Prostate gland (tissue), 2 donors: ENCODE data around the gene GUCY2D. TPM values are rescaled to one million over a fixed set of nuclear protein-coding genes. Genes with fewer than 3 reads are reported as not detected.

Experiments used
- DNase-seq: peaks from one replicate; pipeline ENCODE4 v3.0.0-alpha.2; 2019; ENCODE audit warnings: low spot score
- H3K27ac ChIP-seq, 2 donors: fragments of 200-600 bp; sonication (generic); 2 replicates each; pipeline ENCODE4 v1.5.1; 2017 to 2019
- H3K27me3 ChIP-seq: fragments of 200-600 bp; sonication (generic); replicated peaks from 2 replicates; pipeline ENCODE4 v1.5.1; 2019; ENCODE audit not compliant: insufficient read depth
- H3K36me3 ChIP-seq, 2 donors: fragments of 200-600 bp; sonication (generic); 1 replicate in 1 of 2; 2 replicates in 1 of 2; pipeline versions ENCODE4 v1.5.1 to v1.8.1; 2017 to 2019
- H3K4me1 ChIP-seq: fragments of 200-600 bp; sonication (generic); replicated peaks from 2 replicates; pipeline ENCODE4 v1.5.1; 2019
- H3K4me3 ChIP-seq, 2 donors: fragments of 200-600 bp; sonication (generic); 2 replicates each; pipeline ENCODE4 v1.5.1; 2017 to 2019
- H3K9me3 ChIP-seq: fragments of 200-600 bp; sonication (generic); 2 replicates; pipeline ENCODE4 v1.5.1; 2017
- POLR2A ChIP-seq: fragments of 450-650 bp; IDR thresholded peaks from one replicate; pipeline ENCODE4 v1.6.1; 2016; ENCODE audit warnings: antibody characterized with exemption, mild to moderate bottlenecking
- POLR2AphosphoS5 ChIP-seq: sonication (generic); formaldehyde crosslinking; IDR thresholded peaks from one replicate; pipeline ENCODE4 v1.6.1; 2017; ENCODE audit warnings: antibody characterized with exemption
- WGBS: methylation state at CpG from one replicate; pipeline ENCODE4 v1.1.5; 2018; 5-methylcytosine and 5-hydroxymethylcytosine counted together
- intact Hi-C: fragments of 100-400 bp; cut with DNase I; formaldehyde crosslinking; loops from one replicate; pipeline ENCODE4 v1.14.2; 2022
- total RNA-seq, 2 donors: library from RNA; depleted of rRNA; stranded (reverse); fragments of >200 nt; gene quantifications; one replicate each; pipeline ENCODE4 v1.1.0, GENCODE V29; 2016
- TF ChIP-seq, protein P1 (sequence below), 4 experiments: fragments of 200-600 bp in 2 of 4; fragments of 450-650 bp in 2 of 4; sonication (generic) in 2 of 4; IDR thresholded peaks; 1 replicate in 3 of 4; 2 replicates in 1 of 4; pipeline ENCODE4 v1.5.1; 2016 to 2019; ENCODE audit warnings: antibody characterized with exemption in 4 of 4, mild to moderate bottlenecking in 2 of 4, moderate library complexity in 2 of 4

The GUCY2D gene
- total RNA-seq, 2 donors from 2014 or later: 1.8 TPM; not detected in 1

DNA sequence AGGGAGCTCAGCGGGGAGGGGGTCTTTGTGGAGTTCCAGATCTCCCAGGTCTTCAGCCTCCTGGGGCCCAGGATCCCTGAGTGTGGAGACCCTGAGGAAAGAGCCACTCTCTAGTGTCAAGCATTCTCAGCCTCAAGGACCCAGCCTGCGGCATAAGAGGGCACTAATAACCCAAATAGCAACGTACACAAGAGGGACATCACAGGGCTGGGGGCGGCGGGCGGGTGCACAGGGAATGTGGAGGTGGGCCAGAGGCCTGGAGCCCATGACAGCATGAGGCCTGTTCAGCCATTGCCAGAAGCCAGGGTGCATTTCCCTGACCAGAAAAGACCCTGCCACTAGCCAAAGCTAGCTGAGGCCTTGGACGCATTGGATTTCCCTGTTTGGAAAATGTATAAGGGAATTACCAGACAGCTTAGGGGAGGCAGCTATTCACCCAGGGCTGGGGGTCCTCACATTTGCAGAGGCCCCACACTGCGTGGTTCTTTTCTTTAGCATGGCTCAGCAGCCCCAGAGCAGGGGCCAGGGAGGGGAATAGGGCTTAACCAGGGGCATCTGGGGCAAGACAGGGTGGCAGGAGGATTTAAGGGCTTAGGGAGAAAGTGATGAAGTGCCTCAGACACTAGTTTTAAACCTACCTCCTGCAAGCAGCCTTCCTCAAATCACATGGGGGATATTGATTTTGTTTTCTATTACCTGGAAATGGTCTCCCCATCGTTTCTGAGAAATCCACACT, 22.9 kb downstream of the GUCY2D start:
- 85% methylated on average over 9 of the region's 9 CpGs for WGBS
- Histone ChIP-seq H3K9me3 (no peaks in the 10 kb centered on the region), H3K36me3 (no peaks in the 10 kb centered on the region), H3K4me3 (no peak overlapping the region), H3K4me1 (no peaks in the 10 kb centered on the region), H3K27ac (no peak overlapping the region), H3K27me3 (no peaks in the 10 kb centered on the region)
- no peak for DNase-seq
- intact Hi-C loops: no loop called here
- no peak for TF ChIP-seq POLR2A
- TF ChIP-seq, protein P1, sequence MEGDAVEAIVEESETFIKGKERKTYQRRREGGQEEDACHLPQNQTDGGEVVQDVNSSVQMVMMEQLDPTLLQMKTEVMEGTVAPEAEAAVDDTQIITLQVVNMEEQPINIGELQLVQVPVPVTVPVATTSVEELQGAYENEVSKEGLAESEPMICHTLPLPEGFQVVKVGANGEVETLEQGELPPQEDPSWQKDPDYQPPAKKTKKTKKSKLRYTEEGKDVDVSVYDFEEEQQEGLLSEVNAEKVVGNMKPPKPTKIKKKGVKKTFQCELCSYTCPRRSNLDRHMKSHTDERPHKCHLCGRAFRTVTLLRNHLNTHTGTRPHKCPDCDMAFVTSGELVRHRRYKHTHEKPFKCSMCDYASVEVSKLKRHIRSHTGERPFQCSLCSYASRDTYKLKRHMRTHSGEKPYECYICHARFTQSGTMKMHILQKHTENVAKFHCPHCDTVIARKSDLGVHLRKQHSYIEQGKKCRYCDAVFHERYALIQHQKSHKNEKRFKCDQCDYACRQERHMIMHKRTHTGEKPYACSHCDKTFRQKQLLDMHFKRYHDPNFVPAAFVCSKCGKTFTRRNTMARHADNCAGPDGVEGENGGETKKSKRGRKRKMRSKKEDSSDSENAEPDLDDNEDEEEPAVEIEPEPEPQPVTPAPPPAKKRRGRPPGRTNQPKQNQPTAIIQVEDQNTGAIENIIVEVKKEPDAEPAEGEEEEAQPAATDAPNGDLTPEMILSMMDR (IDR thresholded peaks at IDR 0.05): no peak
- TF ChIP-seq POLR2AphosphoS5: no peak

DNA sequence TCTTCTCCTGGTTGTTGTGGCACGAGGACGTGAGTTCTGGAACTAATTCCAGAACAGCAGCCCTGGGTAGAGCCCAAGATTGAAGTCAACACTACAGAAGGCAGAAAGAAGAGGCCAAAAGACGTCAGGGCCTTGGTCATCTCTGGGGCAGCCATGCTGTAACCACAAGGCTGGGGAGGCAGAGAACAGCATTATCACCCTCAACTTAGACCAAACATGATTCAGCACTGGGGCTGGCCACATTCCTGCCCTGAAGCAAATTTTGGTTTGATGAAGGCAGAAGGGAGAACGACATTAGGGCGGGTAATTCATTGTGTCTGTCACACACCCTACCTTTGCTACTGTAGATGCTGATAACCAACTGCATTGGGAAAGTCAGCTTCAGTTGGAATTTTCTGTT, 26.7 kb downstream of the GUCY2D start:
- no peak for DNase-seq
- H3K27me3 ChIP-seq: no peaks in the 10 kb centered on the region
- no peak overlapping the region for H3K27ac ChIP-seq
- intact Hi-C loops: no loop called here
- 57% methylated on average over 5 of the region's 5 CpGs for WGBS
- no peaks in the 10 kb centered on the region for H3K9me3 ChIP-seq
- TF ChIP-seq POLR2AphosphoS5 (no peak), POLR2A (no peak)
- TF ChIP-seq, protein P1 (IDR thresholded peaks at IDR 0.05): no peak
- no peak overlapping the region for H3K4me3 ChIP-seq
- H3K4me1 ChIP-seq: peaks cover 2% of the 10 kb centered on the region
- H3K36me3 ChIP-seq: no peaks in the 10 kb centered on the region

DNA sequence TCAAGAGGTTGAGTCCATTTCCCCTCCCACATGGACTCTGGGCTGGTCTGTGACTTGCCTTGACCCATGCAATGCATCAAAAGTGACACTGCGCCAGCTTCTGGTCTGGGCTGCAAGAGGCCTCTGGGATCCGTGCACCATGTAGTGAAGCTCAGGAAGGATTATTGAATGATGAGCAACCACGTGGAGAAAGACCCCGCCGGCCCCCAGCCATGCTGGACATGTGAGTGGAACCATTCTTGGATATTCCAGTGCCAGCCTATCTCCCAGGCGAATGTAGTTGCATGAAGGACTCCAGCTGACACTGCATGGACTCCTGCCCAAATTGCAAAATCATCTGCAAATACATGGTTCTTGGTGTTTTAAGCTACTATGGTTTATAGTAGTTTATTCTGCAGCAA, 28.8 kb downstream of the GUCY2D start:
- 71% methylated on average over 6 of the region's 6 CpGs for WGBS
- intact Hi-C loops: no loop called here
- Histone ChIP-seq H3K9me3 (no peaks in the 10 kb centered on the region), H3K27me3 (no peaks in the 10 kb centered on the region), H3K4me1 (peaks cover 2% of the 10 kb centered on the region), H3K36me3 (no peaks in the 10 kb centered on the region), H3K27ac (no peak overlapping the region), H3K4me3 (no peak overlapping the region)
- no peak for DNase-seq
- TF ChIP-seq POLR2AphosphoS5: no peak
- TF ChIP-seq POLR2A: no peak
- TF ChIP-seq, protein P1 (IDR thresholded peaks at IDR 0.05): no peak

DNA sequence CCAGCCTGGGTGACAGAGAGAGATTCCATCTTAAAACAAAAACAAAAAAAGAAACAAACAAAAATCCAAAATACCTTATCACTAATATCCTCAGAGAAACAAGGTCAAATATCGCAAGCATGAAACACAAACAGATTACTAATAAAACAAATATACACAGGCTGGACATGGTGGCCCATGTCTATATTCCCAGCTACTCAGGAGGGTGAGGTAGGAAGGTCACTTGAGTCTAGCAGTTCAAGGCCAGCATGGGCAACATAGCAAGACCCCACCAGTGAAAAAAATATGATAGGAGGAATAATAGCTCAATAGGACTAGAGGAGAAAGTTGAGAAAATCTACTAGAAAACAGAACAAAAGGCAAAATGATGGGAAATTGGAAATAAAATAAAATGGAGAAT, 29.5 kb downstream of the GUCY2D start:
- 92% methylated on average over 1 of the region's 1 CpG for WGBS
- Histone ChIP-seq H3K27me3 (no peaks in the 10 kb centered on the region), H3K4me1 (peaks cover 2% of the 10 kb centered on the region), H3K9me3 (no peaks in the 10 kb centered on the region), H3K4me3 (no peak overlapping the region), H3K27ac (peak overlapping the region in 1 of 2 donors; percentile 79), H3K36me3 (no peaks in the 10 kb centered on the region)
- no peak for DNase-seq
- TF ChIP-seq, protein P1 (IDR thresholded peaks at IDR 0.05): no peak
- no peak for TF ChIP-seq POLR2A
- no peak for TF ChIP-seq POLR2AphosphoS5
- intact Hi-C loops: no loop called here

DNA sequence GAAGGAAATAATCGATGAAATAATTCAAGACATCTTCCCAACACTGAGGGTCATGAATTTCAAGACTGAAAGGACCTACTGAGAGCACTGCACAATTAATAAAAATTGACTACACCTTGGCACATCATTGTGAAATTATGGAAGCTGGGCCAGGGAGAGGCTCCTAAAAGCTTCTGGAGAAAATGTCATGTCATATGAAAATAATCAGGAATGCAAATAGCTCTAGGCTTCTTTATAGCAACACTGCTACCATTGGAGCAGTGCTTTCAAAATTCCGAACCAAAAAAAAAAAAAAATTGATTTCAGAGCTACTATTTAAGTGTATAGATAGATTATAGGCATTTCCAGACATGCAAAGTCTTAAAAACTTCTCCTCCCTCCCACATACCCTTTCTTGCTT, 30.0 kb downstream of the GUCY2D start:
- TF ChIP-seq POLR2A (no peak), POLR2AphosphoS5 (no peak)
- TF ChIP-seq, protein P1 (IDR thresholded peaks at IDR 0.05): no peak
- DNase-seq: no peak
- peak overlapping the region; percentile 41 to 79 for H3K27ac ChIP-seq
- H3K9me3 ChIP-seq: no peaks in the 10 kb centered on the region
- intact Hi-C loops: no loop called here
- 77% methylated on average over 2 of the region's 2 CpGs for WGBS
- H3K36me3 ChIP-seq: no peaks in the 10 kb centered on the region
- peaks cover 2% of the 10 kb centered on the region for H3K4me1 ChIP-seq
- H3K4me3 ChIP-seq: no peak overlapping the region
- no peaks in the 10 kb centered on the region for H3K27me3 ChIP-seq
